Measurements from ENCODE around the gene KNL1.

DNA sequence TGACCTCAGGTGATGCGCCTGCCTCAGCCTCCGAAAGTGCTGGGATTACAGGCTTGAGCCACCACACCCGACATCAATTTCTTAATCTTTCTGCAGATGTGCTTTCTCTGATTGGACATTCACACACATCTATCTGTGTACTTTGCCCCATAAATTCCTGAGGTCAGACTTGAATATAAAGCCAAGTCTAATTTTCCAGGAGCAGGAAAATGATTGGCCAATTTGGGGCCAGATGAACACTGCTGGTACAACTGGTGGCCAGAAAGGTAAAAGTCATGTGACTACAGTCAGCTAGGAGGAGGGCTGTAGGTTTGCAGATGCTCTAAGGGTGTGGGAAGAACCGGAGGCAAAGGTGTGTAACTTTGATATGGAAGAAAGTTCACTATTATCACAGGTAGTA lies 97.7 kb downstream of the KNL1 start:
- TF ChIP-seq CTCF (IDR thresholded peaks at IDR 0.05) (no peak), POLR2A (IDR thresholded peaks at IDR 0.05) (no peak)
